Stomach (tissue), 4 donors: ENCODE data around the gene LAMP1.

Experiments
- CTCF ChIP-seq, 7 experiments: fragments of 450-650 bp in 4 of 7; fragments of 200-600 bp in 3 of 7; sonication (generic) in 3 of 7; IDR thresholded peaks; one replicate each; pipeline ENCODE4 v1.5.1; 2016 to 2019; ENCODE audit warnings: antibody characterized with exemption in 7 of 7, control low read depth in 2 of 7, mild to moderate bottlenecking in 1 of 7
- POLR2AphosphoS5 ChIP-seq, 3 donors: sonication (generic); formaldehyde crosslinking; IDR thresholded peaks; one replicate each; pipeline ENCODE4 v1.6.1; 2016; ENCODE audit warnings: antibody characterized with exemption in 3 of 3

GRCh38 chr13:113333076-113333475, 36.0 kb downstream of the LAMP1 start:
- TF ChIP-seq CTCF (IDR thresholded peaks at IDR 0.05) (no peak), POLR2AphosphoS5 (IDR thresholded peaks at IDR 0.05) (no peak)
